ENCODE measurements around the gene EPO. TPM values are rescaled to one million over a fixed set of nuclear protein-coding genes. Genes with fewer than 3 reads are reported as not detected.

EPO gene
- total RNA-seq, 4 donors from 2014 or later = not detected

GRCh38 chr7:100686201-100686821 lies 34.0 kb upstream of the EPO start:
- TF ChIP-seq POLR2A (IDR thresholded peaks at IDR 0.05) (no peak), CTCF (IDR thresholded peaks at IDR 0.05) (no peak)
- Histone ChIP-seq H3K36me3 (peaks cover 54 to 89% (median 62%) of the 10 kb centered on the region in 3 donors), H3K9me3 (no peaks in the 10 kb centered on the region), H3K27ac (no peak overlapping the region), H3K27me3 (no peaks in the 10 kb centered on the region), H3K4me1 (peaks cover 3 to 45% (median 22%) of the 10 kb centered on the region in 3 donors), H3K4me3 (no peak overlapping the region)
- DNase-seq = no peak
- WGBS, 2 donors = 72 to 88% methylated on average over 18 of the region's 33 CpGs
- intact Hi-C loops (cut with DNase I) = no loop called here

GRCh38 chr7:100686822-100687211 lies 33.5 kb upstream of the EPO start:
- H3K4me3 ChIP-seq = no peak overlapping the region
- H3K27ac ChIP-seq = no peak overlapping the region
- H3K9me3 ChIP-seq = no peaks in the 10 kb centered on the region
- peaks cover 49 to 84% (median 57%) of the 10 kb centered on the region in 3 donors for H3K36me3 ChIP-seq
- no peak for DNase-seq
- H3K4me1 ChIP-seq = peaks cover 8 to 45% (median 27%) of the 10 kb centered on the region in 3 donors
- WGBS, 2 donors = 75 to 88% methylated on average over 4 to 5 of the region's 17 CpGs
- intact Hi-C loops (cut with DNase I) = no loop called here
- no peaks in the 10 kb centered on the region for H3K27me3 ChIP-seq
- TF ChIP-seq CTCF (IDR thresholded peaks at IDR 0.05) = no peak
- no peak for TF ChIP-seq POLR2A (IDR thresholded peaks at IDR 0.05)

GRCh38 chr7:100687261-100687660 lies 33.0 kb upstream of the EPO start:
- Histone ChIP-seq H3K9me3 (no peaks in the 10 kb centered on the region), H3K27ac (no peak overlapping the region), H3K4me1 (peaks cover 12 to 45% (median 31%) of the 10 kb centered on the region in 3 donors), H3K4me3 (no peak overlapping the region), H3K27me3 (no peaks in the 10 kb centered on the region), H3K36me3 (peaks cover 44 to 80% (median 57%) of the 10 kb centered on the region in 3 donors)
- intact Hi-C loops (cut with DNase I) = no loop called here
- 87% methylated on average over 14 of the region's 22 CpGs; no CpG with 5 or more reads in 1 of the 2 donors for WGBS, 2 donors
- no peak for TF ChIP-seq POLR2A (IDR thresholded peaks at IDR 0.05)
- DNase-seq = no peak

- no peaks in the 10 kb centered on the region for H3K9me3 ChIP-seq
- peaks cover 17 to 48% (median 37%) of the 10 kb centered on the region in 3 donors for H3K4me1 ChIP-seq
- 96% methylated on average over 10 of the region's 25 CpGs; no CpG with 5 or more reads in 1 of the 2 donors for WGBS, 2 donors
- DNase-seq = no peak
- no peak overlapping the region for H3K4me3 ChIP-seq
- intact Hi-C loops (cut with DNase I) = no loop called here
- no peak overlapping the region for H3K27ac ChIP-seq
- TF ChIP-seq CTCF (IDR thresholded peaks at IDR 0.05) (no peak), POLR2A (IDR thresholded peaks at IDR 0.05) (no peak)
- peaks cover 39 to 74% (median 57%) of the 10 kb centered on the region in 3 donors for H3K36me3 ChIP-seq
- H3K27me3 ChIP-seq = no peaks in the 10 kb centered on the region
Observed at GRCh38 chr7:100687751-100688300, 32.4 kb upstream of the EPO start.

GRCh38 chr7:100688326-100688860 lies 31.9 kb upstream of the EPO start:
- no peaks in the 10 kb centered on the region for H3K9me3 ChIP-seq
- no peak for DNase-seq
- no peak overlapping the region for H3K4me3 ChIP-seq
- intact Hi-C loops (cut with DNase I) = no loop called here
- no peak overlapping the region for H3K27ac ChIP-seq
- H3K36me3 ChIP-seq = peaks cover 38 to 68% (median 52%) of the 10 kb centered on the region in 3 donors
- TF ChIP-seq CTCF (IDR thresholded peaks at IDR 0.05) (no peak), POLR2A (IDR thresholded peaks at IDR 0.05) (no peak)
- 65 to 81% methylated on average over 4 to 13 of the region's 16 CpGs for WGBS, 2 donors
- H3K27me3 ChIP-seq = no peaks in the 10 kb centered on the region
- H3K4me1 ChIP-seq = peaks cover 21 to 54% (median 41%) of the 10 kb centered on the region in 3 donors

Data from esophagus squamous epithelium (tissue), 5 donors.